CD4-positive, alpha-beta T cell treated with Interleukin-4 for 1 hour (primary cell): ENCODE measurements around the gene JMJD6.
"Not testable (repeated sequence)": the region's sequence is repeated elsewhere in the genome, so short reads cannot be mapped to it uniquely, and the experiment has no call there.

ENCODE experiments used
- DNase-seq, 2 donors: peaks; one replicate each; pipeline ENCODE4 v3.0.0-alpha.2; 2020 to 2022

The JMJD6 gene

GRCh38 chr17:76726231-76726775, at the start of gene JMJD6:
Gene JMJD6, minus strand, starts transcription at chr17:76726606. Its CDS starts 131 bp downstream, at chr17:76726475.
- DNase-seq: peak; percentile 97

- DNase-seq: no peak
These were observed 48.7 kb upstream of the JMJD6 start for GRCh38 chr17:76775021-76775600.

DNA sequence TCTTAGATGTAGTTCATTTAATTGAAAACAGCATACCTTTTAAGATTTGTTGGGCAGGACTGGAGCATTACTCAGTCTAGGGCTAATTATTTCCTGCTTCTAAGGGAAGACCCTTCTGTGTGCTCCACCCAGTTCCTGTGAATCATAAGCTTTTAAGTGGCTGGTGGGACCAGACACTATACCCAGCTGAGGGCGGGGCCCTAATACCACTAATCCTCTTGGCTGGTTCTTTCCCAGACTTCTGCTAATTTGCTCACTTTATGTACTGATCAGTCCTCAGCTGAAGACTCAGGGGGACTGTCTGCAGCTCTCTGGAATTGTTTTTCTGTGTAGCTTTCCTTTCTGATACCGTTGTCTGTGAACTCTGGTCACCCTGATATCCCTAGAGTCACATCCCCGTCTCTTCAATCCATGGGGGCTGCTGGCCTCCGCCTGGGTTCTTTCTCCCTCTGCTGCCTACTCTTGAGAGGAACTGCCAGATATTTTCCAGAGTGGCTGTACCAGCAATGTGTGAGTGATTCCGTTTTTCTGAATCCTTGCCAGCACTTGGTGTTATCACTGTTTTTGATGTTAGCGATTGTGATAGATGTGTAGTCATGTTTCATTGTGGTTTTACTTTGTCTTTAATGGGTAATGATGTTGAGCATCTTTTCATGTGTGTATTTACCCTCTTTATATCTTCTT, 46.6 kb upstream of the JMJD6 start:
- peak; percentile 68 to 82 for DNase-seq

GRCh38 chr17:76758570-76758969, 32.2 kb upstream of the JMJD6 start:
- no peak for DNase-seq

DNA sequence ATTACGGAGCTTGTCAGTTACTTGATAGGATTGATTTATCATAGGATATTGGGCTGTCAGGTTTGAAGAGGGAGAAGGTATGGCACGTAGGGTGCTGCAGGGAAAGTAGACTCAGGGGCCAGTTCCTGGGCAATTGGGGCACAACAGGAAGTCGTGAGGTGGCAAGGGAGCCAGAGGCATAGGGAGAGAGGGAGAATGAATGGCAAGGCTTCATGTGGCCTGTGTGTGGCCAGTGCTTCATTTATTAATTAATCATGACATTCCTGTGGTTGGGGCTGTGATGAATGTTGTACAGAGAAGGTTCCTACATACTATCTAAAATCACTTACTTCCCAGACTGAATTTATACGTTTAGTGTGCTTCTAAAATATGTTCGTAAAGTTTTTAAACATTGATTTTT, 30.9 kb upstream of the JMJD6 start:
- DNase-seq: no peak

GRCh38 chr17:76755285-76755684, 28.9 kb upstream of the JMJD6 start:
- no peak for DNase-seq

DNA sequence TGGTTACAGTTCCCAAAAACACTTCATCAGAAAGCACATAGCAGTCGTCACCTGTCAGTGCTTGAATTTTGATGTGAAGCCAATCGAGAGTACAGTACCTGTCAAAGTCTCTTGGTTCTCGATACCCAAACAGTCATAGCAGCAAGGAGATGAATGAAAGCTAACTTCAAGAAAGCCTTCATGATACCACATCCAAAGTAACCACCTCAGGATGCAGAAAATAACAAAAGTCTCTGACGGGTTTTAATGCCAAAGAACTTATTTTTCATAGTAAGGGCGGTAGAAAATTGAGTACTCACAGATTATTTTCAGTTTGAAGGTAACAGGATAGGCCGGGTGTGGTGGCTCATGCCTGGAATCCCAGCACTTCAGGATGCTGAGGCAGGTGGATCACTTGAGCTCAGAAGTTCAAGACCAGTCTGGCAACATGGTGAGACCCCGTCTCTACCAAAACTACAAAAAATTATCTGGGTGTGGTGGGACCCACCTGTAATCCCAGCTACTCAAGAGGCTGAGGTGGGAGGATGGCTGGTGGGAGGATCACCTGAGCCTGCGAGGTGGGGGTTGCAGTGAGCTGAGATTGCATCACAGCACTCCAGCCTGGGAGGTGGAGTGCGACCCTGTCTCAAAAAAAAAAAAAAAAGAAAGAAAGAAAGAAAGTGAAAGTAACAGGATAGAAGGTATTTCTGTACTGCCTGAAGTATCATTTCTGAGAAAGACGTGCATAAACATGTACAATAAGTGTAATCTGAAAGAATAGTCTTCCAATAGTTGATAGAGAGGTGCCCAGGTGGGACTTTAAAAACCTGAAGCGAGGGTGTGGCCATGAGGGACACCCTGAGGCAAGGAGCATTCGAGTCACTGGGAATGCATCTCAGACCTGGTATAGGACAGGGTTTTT, 26.9 kb upstream of the JMJD6 start:
- DNase-seq: peak; percentile 50 to 71

DNA sequence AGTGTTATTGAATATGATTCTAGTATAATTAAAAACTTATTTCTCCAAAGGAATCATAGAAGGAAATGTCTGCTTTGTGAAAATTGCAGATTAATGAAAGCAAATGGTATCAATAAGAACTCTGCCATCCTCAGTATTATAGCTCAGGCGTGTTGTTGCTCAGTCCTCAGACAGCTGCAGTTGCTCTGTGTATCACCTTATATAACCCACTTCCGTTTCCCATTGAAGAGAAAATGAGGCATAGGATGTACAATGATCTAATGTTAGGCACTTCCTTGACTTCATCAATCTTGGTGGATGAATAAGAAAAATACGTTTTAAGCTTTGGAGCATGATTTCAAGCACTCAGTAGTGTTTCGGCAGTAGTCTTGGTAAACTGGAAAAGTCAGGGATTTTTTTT, 25.6 kb upstream of the JMJD6 start:
- DNase-seq: peak in 1 of 2 donors; percentile 68

DNA sequence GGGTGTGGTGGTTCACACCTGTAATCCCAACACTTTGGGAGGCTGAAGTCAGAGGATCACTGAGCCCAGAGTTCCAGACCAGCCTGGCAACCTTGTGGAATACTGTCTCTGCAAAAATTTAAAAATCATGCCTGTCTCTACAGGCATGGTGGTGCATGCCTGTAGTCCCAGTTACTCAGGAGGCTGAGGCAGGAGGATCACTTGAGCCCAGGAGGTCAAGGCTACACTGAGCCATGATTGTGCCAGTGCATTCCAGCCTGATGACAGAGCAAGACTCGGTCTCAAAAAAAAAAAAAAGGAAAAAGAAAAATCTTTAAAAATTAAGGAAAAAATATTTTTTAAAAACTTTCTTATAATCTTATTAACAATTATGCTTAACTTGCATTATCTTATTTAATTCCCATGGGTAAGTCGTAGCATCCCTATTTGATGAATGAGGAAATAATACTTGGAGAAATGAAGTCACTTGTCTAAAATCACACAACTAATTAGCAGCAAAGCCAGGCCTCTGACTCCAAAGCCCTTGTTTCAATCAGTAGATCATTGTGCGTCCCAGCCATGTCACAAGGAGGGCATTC, 25.1 kb upstream of the JMJD6 start:
- DNase-seq: no peak

- DNase-seq: no peak
These were observed 22.3 kb upstream of the JMJD6 start for GRCh38 chr17:76748657-76749056.

DNA sequence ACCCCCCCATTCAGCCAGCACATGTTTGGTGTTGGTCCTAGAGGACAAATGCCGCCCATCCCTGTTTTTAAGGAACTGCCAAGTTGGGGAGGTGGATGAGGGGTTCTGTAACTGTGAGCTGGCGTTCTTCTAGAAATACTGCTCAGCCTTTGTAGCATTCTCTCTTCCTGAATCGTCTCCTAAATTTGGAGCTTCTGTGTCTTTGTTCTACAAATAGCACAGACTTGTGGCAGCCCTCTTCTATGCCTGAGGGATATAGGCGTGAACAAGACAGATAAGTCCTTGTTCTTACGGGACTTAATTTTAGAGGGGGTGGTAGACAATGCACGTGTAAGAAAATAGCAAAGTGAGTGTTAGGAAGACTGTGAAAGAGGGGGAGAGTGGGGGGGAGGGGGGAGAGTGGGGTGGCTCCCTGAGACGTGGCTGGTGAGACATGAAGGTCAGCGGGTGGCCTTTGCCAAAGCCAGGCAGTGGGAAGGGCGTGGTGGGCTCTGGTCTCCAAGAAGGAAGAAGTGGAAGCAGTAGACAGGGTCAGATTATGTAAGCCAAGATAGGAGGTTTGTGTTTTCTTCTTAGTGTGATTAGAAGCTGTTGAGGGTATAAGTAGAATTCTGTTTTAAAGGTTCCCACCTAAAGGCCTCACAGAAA, 21.4 kb upstream of the JMJD6 start:
- no peak for DNase-seq

GRCh38 chr17:76745785-76746184, 19.4 kb upstream of the JMJD6 start:
- DNase-seq: not testable (repeated sequence)

GRCh38 chr17:76744747-76745146, 18.3 kb upstream of the JMJD6 start:
- DNase-seq: no peak

GRCh38 chr17:76742958-76743357, 16.6 kb upstream of the JMJD6 start:
- DNase-seq: no peak

DNA sequence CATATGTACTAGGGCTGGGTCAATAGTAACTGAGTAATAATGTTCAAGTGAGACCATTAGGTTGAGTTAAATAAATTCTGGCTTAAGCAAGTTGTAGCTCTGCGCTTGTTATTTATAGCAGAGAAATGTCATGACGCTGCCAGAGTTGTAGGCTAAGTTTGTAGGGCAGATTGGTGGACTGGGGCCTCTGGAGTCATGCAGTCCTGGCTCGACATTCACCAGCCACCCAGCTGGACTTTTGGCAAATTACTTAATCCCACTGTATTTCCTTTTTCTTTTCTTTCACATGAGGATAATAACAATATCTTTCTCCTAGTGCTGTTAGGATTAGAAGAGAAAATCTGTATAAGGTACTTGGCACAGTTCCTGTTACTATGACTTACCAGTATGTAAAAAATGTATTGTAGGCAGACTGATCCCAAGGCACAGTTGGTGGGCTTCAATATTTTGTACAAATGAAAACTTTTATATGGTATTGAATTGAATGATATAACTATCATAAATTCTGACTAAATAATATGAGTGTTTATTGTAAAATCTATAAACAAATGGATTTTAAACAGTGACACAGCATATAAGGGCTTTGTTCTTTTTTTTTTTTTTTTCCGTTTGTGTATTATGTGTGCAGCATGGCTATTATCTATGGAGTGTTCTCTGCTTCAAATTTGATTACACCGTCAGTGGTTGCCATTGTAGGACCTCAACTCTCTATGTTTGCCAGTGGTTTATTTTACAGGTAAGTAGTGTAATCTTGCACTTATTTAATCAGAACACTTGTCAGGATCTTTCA, 14.1 kb upstream of the JMJD6 start:
- DNase-seq: no peak

GRCh38 chr17:76739568-76740115, 13.2 kb upstream of the JMJD6 start:
- DNase-seq: not testable (repeated sequence)

GRCh38 chr17:76738468-76738850, 12.1 kb upstream of the JMJD6 start:
- DNase-seq: no peak

DNA sequence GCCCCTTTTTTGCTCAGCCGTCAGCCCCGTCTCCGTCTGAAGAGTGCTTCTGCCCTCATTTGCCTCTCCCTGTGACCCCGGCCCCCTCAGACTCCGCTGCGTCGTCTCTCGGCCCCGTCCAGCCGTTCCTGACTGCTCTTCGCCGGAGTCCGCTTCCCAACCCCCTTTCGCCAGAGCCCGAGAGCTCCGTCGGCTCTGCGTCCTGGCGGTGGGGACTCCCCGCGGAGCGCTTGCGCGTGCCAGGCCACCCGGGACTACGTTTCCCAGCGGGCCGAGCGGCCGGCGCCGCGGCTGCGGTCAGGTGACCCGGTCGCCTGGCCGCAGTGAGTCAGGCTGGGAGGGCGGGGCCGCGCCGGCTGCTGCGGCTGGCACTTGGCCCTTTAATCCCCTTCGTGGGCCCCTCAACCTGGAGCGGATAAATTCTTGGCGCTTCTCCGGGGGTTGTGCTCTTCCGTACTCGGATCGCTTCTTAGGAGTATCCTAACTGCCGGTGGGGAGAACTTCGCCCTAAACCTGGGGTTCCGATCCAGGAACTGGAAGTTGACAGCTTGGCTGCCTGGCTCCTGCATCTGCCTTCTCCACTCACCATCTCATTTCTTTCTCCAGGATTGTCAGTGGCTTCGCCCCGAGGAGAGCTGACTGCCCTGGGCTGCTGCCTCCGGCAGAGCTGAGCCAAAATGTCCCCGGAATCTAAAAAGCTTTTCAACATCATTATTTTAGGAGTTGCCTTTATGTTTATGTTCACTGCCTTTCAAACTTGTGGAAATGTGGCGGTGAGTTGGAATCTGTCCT, 11.5 kb upstream of the JMJD6 start, which contains the start of gene MFSD11:
Gene MFSD11, plus strand, starts transcription at position 444 of the 792 bp plus-strand sequence. Its CDS starts 234 bp downstream, at position 678.
- peak; percentile 92 to 93 for DNase-seq

DNA sequence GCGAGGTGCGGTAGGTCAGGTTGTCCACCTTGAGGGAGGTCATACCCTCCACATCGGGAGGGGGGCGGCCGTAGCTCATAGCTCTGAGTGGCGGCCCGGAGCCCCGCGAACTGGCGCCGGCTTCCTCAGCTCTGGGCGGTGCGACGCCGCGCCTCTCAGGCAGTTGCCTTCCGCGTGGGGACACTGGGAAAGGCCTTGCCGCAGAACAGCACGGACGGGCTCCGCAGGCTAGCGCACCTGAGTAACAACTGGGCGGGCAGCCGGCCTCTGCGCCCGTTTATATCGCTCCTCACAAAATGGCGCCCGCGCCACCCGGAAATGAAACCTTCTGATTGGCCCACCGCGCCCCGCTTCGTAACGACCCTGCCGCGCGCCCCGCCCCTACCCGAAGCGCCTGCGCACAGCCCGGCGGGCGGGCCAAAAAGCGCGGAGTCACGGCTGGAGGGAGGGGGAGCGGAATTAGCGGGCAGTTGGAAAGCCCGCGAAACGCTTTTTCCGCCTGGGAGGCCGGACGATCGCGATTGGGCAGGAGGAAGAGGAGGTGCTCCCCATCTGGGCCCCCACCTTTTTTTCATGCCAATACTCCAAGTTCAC, 10.8 kb upstream of the JMJD6 start, which contains the start of gene SRSF2:
Gene SRSF2, minus strand, starts transcription at position 250 of the 594 bp plus-strand sequence. Its CDS starts 171 bp downstream, at position 79.
- peak; percentile 99 for DNase-seq
